A172 (cell line): ENCODE results near the gene USP47. TPM values are rescaled to one million over a fixed set of nuclear protein-coding genes. Genes with fewer than 3 reads are reported as not detected.

Experiments
- DNase-seq: peaks from one replicate; pipeline ENCODE4 v3.0.0-alpha.2; 2015; ENCODE audit warnings: low spot score
- total RNA-seq: library from RNA; depleted of rRNA; stranded (reverse); fragments of >200 nt; shearing (Covaris generic); gene quantifications from 2 replicates; pipeline ENCODE4 v1.2.3, GENCODE V29; 2014; rRNA removed

The USP47 gene
- total RNA-seq, 1 experiment from 2014 or later, result 80.7 TPM

- peak; percentile 98 for DNase-seq
Measured at GRCh38 chr11:11998091-11998781, 156.5 kb downstream of the USP47 start.

- no peak for DNase-seq
Measured at GRCh38 chr11:12001186-12001585, 159.4 kb downstream of the USP47 start.

- no peak for DNase-seq
Measured at GRCh38 chr11:12003336-12003735, 161.6 kb downstream of the USP47 start.

DNA sequence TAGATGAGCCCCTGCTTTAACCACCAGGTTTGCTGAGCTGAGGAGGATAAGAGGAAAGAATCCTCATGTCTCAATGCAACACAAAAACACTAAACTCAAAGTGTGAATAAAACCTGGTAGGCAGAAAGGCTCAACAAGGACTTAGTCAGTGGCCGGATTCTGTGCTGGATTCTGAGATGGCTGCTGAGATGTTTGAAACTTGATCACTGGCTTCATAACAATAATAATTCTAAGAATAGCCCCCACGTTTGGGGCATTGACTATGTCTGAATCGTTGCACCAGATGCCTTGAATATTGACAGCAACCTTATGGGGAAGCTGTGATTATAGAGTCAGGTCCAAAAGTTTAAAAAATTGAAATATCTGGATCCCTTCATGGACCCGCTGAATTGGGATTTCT lies 162.0 kb downstream of the USP47 start:
- DNase-seq, result no peak

DNA sequence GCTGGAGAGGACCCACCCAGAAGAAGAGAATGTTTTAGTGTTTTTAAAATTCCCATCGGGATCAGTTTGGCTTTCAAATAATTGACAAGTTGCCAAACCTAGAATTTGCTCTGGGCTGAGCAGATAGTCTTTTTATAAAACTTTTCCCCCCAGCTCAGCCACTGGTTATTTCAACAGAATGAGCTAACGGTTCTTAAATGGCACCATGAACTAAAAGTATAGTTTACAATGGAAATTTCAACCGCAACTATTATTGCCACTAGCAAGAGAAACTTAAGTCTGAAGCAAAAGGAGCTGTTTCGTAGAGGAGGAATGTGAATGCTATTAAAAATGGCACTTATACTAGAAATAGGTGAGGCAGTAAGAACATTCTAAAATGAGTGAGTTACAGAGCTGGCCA lies 163.3 kb downstream of the USP47 start:
- no peak for DNase-seq

- peak; percentile 58 for DNase-seq
Measured at GRCh38 chr11:12005476-12005875, 163.7 kb downstream of the USP47 start.

DNA sequence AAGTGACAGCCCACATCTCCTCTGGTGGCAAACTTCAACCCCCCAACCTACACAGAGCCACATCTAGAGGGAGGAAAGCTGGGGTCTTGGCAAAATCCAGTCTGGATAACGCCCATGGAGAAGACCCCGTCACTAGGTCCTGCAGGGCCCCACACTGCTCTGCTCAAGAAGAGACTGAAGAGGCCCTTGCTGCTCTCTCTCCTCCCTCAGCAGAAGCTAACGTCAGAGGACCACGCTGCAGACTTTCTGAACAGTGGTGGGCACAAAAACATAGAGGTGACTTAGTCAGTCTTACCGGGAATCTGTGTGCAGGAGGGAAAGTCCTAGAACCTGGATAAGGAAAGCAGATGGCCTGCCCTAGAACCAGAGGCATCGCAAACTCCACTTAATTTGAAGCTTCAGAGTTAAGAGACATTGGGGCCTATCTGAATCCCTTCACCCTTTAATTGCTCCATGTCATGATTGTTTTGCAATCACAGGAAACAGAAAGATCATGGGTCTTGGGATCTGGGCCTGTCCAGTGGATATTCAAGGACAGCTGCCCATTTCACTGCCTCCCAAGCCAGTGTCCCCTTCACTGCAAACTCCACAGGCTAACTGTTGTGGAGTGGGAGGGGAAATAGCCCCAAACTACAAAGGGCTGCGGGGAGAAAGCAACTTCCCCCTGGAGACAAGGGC lies 164.9 kb downstream of the USP47 start:
- no peak for DNase-seq

DNA sequence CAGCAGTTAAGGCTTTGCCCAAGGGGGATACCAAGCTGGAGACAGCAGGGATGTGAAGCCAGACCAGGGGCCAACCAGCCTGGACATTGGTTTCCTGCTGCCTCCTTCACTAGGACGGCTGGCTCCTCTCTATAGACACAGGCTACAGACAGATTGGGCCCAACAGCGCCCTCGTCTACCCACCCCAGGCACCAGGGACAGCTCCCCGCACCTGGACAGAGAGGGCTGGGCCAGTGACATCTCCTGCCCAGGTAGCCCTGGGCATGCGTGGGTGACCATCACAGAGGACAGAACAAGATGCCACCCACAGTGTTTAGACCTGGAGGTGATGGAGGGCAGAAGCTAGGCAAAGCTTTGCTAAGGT lies 165.4 kb downstream of the USP47 start:
- no peak for DNase-seq

GRCh38 chr11:12007769-12008737 lies 166.3 kb downstream of the USP47 start, which contains the start of gene DKK3:
Gene DKK3 (minus strand): TSS chr11:12008626. CDS start chr11:12008582, 44 bp downstream.
- no peak for DNase-seq

Other genes with a start within 250 kb of the USP47 start
- gene GALNT18, start 220.0 kb upstream of the USP47 start, total RNA-seq, result 3.7 and 5.7 TPM in 2 replicates
- gene DKK3, start 166.7 kb downstream of the USP47 start, total RNA-seq, result 439 and 474 TPM in 2 replicates